SKM-1 (cell line): ENCODE measurements around the gene SULT6B1.
A peak's percentile ranks its signal among the peaks of the same experiment; 100 is the strongest.
"Not testable (repeated sequence)": the region's sequence is repeated elsewhere in the genome, so short reads cannot be mapped to it uniquely, and the experiment has no call there.

Experiments
- DNase-seq: peaks from one replicate; lab custom pipeline; 2025; ENCODE audit not compliant: unreplicated experiment; lab: John Stamatoyannopoulos, UW

The SULT6B1 gene

DNA sequence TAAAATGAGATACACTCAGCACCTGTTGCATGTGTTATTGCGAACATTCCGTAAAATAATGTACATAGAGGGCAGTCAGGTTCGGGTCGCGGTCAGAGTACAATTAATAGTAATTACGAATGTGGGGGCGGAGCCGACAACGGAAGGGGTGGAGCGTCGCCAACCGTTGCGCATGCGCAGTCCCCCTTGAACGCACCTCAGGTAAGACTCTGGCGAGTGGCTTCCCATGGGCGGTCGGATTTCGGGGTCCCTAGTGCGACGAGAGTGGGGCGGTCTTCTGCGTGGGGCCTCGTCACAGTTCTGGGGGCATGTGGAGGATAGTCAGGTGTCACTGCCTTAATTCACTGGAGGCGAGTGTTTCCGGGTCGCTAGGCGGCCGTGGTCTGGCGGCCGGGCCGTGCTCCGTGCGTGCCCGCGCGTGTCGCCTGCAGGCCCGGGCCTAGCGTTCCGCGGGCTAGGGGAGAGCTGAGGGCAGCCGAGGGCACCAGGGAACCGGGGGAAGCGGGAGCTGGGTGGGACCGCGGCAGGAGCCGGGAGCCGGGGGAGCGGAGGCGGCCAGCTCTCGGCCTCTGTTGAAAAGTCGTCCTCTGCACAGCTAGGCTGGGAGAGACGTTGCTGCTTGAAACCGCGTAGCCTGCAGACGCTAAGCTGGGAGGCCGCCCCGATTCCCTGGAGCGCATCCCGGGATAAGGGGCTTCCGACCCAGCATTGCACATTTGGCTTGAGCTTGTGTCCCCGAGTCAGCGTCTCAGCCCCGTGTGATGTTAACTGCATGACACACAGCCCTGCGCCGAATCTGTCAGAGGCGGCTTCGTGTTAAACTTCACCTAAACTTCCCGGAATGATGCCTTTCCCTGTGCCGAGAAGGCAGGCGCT lies 8.1 kb upstream of the SULT6B1 start, which contains the start of gene CEBPZOS:
TSS of gene CEBPZOS (plus strand) at position 177 of the 876 bp plus-strand sequence. CDS start 3,209 bp downstream, outside the sequence.
- peak; percentile 78 for DNase-seq

DNA sequence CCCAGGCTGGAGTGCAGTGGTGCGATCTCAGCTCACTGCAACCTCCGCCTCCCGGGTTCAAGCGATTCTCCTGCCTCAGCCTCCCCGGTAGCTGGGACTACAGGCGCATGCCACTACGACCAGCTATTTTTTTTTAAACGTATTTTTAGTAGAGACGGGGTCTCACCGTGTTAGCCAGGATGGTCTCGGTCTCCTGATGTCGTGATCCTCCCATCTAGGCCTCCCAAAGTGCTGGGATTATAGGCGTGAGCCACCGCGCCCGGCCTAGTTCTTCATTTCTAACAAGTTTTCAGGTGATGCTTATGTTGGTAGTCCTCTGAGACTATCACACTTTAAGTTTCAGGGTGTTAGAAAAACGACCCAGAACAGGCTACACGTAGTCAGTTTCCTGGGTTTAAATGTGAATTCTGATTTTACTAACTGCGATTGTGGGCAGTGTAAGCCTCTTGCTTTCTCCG lies 7.4 kb upstream of the SULT6B1 start:
- not testable (repeated sequence) for DNase-seq

DNA sequence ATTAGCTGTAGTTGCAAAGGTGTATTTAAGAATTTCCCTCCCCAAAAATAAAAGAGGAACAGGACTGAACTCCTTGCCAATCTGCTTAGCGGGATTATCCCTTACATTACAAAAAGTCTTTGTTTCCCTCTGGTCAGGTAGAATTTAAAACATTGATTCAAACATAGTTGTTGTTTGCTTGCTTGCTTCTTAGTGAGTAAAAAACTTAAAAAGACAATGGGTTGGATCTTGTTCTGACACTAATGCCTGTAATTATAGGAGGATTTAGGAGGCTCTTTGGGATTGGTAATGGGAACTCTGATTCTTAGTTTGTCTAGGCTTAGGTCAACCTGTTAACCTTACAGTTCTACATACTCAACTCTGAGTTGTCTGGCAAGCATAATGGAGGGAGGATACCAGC lies 4.1 kb upstream of the SULT6B1 start:
- no peak for DNase-seq

DNA sequence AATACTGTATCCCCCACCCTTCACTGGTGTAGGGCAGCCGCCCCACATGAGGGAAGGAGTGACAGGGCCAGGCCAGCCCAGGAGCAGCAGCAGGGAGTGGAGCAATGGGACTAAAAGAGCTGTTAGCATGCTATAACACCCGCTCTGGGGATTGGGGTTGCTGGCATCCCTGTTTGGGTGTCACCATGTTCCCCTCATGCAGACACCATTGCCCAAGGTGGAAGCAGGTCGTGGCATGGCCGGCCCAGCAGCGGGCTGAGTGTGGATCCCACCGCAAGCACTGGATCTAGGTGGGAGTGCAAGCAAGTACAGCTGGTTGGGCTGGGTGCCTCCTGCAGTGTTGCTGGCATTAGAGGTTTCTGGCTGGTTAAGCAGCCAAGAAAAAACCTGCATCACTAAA lies 3.3 kb upstream of the SULT6B1 start:
- DNase-seq, result no peak

DNA sequence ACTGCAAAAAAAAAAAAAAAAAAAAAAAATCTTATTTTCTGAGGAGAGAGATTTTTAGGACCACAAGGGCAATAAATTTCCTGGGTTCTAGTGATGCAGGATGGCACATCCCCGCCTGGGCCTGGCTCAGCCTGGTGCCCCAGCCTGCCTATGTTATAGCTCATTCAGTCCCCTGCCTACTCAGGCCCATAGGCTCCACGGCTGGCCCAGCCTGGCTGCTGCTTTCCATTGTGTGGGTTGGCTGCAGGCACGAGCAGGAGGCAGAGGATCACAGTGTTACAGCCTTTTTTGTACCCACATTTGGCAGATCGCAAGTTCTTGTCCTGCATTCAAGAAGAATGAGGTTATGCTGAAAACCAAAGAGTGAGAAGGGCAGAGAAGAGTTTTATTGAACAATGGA lies 2.8 kb upstream of the SULT6B1 start:
- DNase-seq, result no peak

DNA sequence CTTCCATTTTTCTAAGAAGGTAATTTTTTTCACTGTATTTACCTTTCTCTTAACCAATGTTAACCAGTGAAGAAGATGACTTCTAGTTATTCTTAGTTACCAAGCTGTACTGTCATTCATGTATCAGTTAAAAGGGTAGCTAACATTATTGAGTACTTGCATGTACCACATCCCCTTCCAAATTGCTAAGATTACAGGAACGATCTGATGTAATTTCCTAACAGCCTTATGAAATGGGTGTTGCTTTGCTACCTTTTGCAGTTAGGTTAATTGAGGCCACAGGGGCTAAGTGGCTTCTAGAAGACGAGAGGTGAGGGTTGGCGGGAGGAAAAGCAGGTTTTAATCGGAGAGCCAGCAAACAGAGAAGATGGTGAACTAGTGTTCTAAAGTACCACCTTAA lies 1.8 kb upstream of the SULT6B1 start:
- DNase-seq, result peak; percentile 85

DNA sequence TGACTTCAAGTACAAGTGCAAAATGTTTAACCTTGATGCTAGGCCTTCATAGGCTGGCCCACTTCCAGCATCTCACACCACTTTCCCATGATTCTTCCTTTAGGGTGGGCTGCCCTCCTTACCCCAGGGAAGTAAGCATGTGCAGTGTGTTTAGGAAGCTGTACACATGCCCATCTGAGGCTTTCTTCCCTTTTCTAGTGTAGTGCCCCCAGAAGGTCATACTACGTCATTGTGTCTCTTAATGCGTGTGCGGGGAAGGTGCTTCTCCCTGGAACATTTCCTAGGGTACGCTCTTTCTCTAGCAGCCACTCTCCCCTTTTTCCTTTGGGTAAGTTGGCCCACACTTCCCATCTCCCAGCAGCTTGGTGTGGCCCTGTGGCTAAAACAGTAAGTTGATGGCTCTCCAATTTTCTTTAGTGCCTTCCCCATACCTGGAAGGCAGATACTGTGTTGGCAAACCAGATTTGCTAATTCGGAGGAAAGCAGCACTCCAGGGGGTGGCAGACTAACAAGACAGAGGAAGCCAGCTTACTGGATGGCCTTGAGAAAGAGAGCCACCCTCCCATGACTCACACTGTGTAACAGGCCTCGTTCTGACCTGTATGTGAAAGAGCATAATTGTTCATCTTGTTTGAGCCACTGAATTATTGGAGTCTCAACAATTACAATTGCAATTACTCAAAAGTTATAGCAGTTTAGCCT lies 1.1 kb upstream of the SULT6B1 start:
- peak; percentile 74 for DNase-seq

DNA sequence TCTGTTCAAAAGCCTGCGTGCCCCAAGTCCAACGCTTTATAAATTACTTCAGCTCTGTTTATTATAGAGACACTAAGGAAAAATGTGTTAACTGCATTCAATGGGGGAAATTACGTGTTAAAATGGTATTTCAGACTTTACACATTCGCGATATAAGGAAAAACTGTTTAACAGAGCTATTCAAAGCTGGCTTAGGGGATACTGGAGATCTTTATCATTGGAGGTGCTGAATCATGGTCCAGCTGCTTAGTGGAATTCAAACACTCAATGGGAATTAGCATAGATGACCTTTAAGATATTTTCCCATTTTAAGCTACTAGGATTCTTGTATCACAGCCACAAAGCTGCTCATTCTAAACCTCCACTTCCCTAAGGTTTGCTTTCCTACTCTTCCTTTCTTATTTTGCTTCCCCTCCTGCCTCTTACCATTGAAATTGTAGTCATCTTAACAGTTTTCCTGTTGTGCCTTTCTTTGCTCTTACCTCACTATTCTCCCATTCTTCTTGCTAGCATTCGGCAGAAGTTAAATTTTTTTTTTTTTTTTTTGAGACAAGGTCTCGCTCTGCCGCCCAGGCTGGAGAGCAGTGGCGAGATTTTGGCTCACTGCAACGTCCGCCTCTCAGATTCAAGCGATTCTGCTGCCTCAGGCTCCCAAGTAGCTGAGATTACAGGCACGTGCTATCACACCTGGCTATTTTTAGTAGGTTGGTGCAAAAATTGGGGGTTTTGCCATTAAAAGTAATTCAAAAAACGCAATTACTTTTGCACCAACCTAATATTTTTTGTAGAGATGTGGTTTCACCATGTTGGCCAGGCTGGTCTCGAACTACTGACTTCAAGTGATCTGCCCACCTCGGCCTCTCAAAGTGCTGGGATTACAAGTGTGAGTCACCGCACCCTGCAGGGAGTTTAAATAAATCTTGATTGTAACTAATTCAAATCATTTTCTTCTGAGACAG lies 6.5 kb downstream of the SULT6B1 start:
- no peak for DNase-seq

DNA sequence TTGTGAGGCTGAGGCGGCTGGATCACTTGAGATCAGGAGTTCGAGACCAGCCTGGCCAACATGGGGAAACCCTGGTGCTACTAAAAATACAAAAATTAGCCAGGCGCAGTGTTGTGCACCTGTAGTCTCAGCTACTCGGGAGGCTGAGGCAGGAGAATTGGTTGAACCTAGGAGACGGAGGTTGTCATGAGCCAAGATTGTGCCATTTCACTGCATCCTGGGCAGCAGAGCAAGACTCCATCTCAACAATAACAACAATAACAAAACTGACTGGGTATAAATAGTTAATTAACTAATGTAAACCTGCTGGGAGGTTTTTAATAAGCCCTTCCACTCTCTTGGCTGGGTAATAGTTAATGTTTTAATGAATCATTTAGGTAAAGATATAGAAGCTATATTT lies 7.8 kb downstream of the SULT6B1 start:
- no peak for DNase-seq

DNA sequence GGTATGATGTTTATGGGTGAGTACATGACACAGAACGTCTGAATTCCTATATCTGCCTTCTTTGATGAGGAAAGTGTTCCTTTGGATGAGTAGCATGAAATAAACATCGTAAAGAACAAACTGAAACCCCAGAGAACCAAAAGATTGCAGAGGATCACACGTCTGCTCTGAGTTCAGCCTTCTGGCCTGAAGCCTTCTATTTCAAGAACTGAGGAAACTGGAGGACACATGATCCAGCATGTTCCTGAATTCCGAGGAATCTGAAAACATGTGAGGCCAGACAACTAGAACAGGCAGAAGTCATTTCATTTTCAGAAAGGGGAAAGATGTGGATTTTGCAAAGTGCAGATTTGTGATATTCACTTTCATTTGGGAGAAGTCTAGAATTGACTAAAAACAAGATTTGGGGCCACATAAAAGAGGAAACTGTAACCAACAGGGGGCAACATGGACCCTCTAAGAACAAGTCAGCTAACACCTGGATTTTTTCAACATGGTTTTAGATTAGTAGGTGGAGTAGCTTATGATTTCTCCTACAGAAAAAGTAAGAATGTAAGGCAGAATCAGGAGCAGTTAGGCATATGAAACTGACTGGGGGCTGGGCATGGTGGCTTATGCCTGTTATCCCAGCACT lies 8.3 kb downstream of the SULT6B1 start:
- no peak for DNase-seq

DNA sequence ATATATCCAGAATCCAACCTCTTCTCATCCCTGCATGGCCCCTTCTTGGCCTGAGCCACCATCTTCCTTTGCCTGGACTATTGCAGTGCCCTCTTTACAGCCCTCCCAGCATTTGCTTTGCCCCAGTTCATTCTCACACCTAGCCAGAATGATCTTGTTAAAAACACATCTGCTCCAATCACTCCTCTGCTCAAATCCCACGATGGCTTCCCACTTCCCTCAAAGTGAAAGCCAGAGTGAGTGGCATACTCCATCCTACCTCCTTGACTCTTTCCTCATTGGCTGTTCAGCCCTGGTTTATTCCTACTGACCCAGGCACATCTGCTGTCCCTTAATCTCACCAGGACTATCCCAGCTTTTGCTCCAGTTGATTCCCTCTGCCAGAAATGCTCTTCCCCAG lies 14.7 kb downstream of the SULT6B1 start:
- no peak for DNase-seq

DNA sequence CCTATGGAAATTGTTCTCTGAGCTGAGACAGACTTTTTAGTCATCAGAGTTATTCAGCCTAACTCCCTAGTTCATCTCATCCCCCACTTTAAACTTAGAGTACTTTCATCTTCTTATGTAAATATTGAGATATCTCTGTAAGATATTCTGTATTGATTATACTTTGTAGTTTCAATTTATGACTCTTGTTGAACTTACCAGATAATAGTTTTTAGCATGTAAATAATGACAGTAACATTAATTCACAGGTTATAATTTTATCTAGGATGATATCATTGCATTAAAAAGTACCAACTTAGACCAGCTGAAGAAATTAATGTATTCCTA lies 16.9 kb downstream of the SULT6B1 start:
- DNase-seq, result no peak

DNA sequence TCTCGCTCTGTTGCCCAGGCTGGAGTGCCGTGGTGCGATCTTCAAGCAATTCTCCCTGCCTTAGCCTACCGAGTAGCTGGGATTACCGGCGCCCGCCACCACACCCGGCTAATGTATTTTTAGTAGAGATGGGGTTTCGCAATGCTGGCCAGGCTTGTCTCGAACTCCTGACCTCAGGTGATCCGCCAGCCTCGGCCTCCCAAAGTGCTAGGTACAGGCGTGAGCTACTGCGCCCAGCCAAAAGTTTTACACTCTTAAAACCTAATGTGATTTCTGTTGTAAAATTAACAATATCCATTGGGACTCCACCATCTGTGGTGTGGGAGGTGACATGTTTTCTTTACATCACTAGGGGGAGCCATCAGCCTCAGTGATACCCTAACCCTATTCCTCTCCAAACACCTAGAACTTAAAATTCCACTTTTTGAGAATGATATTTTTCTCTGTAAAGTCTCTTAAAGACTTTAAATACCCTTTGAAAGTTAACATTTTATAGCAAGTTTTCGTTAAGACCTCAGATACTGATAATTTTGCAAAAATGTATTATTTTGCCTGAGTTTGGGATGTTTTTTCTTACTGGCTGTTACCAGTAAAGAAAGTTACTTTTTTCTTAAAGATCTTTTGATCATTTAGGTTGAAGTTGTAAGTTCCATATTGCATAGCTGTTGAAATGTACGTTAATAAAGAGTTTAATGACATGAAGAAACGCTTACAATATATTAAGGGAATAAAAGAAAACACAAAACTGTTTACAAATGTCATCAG lies 20.1 kb downstream of the SULT6B1 start:
- DNase-seq, result peak; percentile 40

DNA sequence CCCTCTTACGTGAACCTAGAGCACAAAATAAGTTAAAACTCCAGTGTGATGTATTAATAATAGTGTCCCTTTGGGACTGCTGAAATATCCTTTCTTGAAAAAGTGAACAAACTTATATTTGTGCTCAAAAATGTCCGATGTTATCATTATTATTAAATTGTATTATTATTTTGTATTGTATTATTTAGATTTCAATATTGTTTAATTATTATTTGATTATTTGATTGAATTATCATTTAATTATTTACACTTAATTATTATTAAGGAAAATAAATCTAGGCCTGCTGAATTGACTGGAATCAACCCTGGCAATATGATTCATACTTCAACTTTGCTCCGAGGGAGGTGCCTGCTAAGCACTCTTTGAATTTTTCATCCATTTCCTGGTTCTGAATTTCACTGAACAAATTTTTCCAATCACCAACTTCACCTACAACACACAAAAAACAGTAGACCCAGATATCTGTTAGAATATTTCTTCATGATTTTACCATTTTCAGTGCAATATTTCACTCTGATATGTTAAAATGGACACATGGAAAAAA lies 20.8 kb downstream of the SULT6B1 start:
- DNase-seq, result no peak

DNA sequence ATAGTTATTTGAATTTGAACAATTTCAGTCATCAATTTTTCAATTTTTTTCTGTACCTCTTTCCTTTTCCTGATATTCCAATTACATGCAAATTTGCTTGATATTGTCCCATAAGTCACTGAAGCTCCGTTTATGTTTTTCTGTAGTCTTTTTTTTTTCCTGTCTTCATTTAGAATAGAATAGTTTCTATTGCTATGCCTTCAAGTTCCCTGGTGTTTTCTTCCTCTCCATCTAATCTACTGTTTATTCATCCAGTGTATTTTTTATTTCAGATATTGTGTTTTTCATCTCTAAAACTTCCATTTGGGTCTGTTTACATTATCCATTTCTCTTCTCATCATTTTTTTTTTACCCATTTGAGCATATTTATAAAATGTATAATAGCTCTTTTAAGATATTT lies 23.7 kb downstream of the SULT6B1 start:
- no peak for DNase-seq

DNA sequence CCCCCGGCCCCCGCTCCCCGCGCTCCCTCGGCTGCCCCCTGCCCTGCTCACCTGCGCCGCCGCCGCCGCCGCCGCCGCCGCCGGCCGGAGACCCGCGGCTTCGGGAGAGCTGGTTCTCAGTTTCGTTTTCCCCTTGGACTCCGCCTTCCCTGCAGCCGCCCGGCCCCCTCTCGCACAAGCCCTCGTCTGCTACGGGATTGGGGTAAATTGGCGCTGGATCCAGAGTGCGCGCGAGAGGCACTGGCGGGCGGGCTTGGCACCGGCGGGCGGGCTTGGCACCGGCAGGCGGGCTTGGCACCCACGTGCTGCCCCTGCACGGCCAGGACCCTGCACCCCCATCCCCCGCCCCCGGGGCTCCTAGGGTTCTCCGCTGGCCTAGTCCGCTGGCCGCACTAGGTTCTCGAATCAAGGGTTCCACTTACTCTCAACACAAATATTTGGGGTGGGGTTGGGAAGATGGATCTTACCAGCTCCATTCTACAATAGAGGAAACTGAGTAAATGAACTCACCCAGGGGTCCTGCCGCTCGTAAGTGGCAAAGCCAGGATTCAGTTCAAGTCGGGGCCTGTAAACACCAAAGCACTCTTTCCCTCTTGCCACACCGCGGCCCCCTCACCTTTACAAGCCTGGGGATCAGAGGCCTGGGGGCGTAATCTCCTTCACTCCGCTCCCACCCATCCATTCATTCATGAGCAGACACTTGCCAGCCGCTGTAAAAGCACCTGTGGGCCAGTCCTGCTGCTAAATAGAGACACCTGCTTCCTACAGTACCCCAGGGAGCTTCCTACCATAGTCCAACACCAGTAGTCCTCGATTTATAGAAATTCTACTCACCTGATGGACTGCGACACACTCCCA lies 31.4 kb downstream of the SULT6B1 start, which contains the start of gene EIF2AK2:
TSS of gene EIF2AK2 (minus strand) at position 124 of the 858 bp plus-strand sequence. CDS start 9,174 bp downstream, outside the sequence.
- peak; percentile 43 for DNase-seq

DNA sequence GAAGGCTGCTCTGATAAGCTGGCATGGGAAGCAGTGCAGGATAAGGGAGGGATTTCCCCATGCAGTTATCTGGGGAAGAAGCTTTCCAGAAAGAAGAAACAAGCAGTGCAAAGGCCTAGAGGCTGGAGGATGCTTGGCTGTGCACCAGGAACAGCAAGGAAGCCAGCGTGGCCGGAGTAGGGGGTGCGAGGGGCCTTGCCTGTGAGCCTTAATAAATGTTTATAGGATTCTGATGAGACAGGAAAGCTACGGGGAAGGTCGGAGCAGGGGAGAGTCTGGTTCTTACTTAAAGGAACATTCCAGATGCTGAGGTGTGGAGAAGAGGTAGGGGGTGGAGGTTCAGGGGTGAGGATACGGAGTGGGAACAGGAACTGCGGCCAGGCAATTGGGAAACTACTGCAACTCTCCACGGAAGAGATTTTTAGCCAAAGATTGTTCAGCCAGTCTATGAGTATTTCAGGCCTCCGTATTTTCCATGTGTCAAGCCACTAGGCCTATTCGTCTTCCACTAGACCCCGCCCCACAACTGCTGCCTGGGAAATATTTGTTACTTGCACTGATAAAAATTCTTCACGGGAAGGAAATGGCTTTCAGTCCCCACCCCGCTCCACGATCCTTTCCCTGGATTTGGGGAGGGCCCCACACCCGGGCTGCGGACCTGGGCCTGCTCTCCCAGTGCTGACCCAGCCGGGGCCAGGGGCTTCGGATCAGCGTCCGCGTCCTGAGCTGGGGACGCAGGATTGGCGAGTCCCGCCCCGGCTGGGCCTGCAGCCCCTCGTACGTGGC lies 32.2 kb downstream of the SULT6B1 start:
- DNase-seq, result no peak

DNA sequence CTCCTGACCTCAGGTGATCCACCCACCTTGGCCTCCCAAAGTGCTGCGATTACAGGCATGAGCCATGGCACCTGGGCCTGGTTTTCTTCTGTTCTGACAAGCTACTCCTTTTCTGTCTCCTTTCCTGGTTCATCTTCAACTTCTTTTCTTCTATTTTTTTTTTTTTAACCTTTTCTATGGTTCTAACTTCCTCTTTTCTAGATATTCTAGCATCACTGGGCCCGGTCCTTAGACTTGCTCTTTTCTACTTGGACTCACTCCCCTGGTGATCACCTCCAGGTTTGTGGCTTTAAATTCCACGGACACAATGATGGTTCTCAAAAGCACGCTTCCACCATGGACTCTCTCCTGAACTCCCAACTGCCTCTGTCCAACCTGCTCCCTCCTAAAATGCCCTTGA lies 33.7 kb downstream of the SULT6B1 start:
- no peak for DNase-seq
